ENCODE data around the gene DHRSX. TPM values are rescaled to one million over a fixed set of nuclear protein-coding genes. Genes with fewer than 3 reads are reported as not detected.

The DHRSX gene
- total and polyA plus RNA-seq, 2 of the 8 experiments (the other 6 are each of a cell fraction or from before 2014, with no cell fraction given) = 35.1 to 43.4 TPM

DNA sequence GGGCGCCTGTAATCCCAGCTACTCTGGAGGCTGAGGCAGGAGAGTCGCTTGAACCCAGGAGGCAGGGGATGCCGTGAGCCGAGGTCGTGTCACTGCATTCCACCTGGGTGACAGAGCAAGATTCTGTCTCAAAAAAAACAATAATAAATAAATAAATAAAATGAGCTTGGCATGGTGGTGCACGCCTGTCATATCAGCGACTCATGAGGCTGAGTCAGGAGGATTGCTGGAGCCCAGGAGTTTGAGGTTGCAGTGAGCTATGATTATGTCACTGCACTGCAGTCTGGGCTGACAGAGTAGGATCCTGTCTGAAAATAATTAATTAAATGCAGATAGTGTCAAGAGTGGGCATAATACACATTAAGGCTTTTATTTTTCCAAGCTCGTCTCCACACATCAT is 77.5 kb downstream of the DHRSX start:
- Histone ChIP-seq H2BK12ac (ENCODE audit: low read depth, low read length) (no peak overlapping the region), H3K9ac (replicated peaks in 1 of 4; ENCODE audit: extremely low read depth in 1 of 4, low read depth in 3 of 4, low read length in 3 of 4) (no peak overlapping the region), H3K79me1 (ENCODE audit: low read depth, low read length) (no peaks in the 10 kb centered on the region), H3K4me1 (replicated peaks in 1 of 4; ENCODE audit: control insufficient read depth in 3 of 4, insufficient read depth in 4 of 4, low read length in 3 of 4) (no peaks in the 10 kb centered on the region), H3K23me2 (ENCODE audit: low read depth, low read length) (peaks cover 2% of the 10 kb centered on the region; the same call in 1 of the 2 replicates), H2BK120ac (replicated peaks; ENCODE audit: low read depth, low read length) (no peak overlapping the region), H3K79me2 (ENCODE audit: control insufficient read depth in 1 of 2, insufficient read depth in 2 of 2, low read length in 2 of 2) (peaks cover 0 to 12% of the 10 kb centered on the region in 2 experiments; a peak in 2 of 4 replicates), H3K27ac (ENCODE audit: low read depth, low read length) (no peak overlapping the region), H3K36me3 (ENCODE audit: control insufficient read depth in 2 of 4, insufficient read depth in 4 of 4, low read length in 3 of 4) (peaks cover 2 to 18% (median 7%) of the 10 kb centered on the region in 4 experiments; a peak in 7 of 8 replicates), H3K27me3 (replicated peaks in 1 of 4; ENCODE audit: control insufficient read depth in 3 of 4, extremely low read depth in 1 of 4, insufficient read depth in 3 of 4, low read length in 3 of 4) (no peaks in the 10 kb centered on the region), H4K5ac (ENCODE audit: insufficient read length, low read depth, low read length) (no peak overlapping the region), H3K23ac (ENCODE audit: insufficient read length) (no peak overlapping the region), H3K14ac (ENCODE audit: insufficient read length) (no peak overlapping the region), H4K91ac (replicated peaks; ENCODE audit: insufficient read length, low read length) (no peak overlapping the region), H4K8ac (ENCODE audit: extremely low read depth, insufficient read depth, low read length) (no peak overlapping the region), H2AFZ (ENCODE audit: low read length) (no peak overlapping the region), H3K4ac (replicated peaks; ENCODE audit: insufficient read length, low read depth, low read length) (no peak overlapping the region), H3K56ac (replicated peaks; ENCODE audit: insufficient read length, low read depth, low read length) (no peak overlapping the region), H3K4me3 (ENCODE audit: extremely low read depth in 1 of 4, insufficient read depth in 2 of 4, low read depth in 3 of 4, low read length in 4 of 4) (no peak overlapping the region), H2AK5ac (ENCODE audit: low read depth, low read length) (no peak overlapping the region), H2BK15ac (ENCODE audit: low read length) (no peak overlapping the region), H4K20me1 (replicated peaks in 1 of 2; ENCODE audit: control insufficient read depth in 1 of 2, insufficient read depth in 2 of 2, low read length in 2 of 2) (no peaks in the 10 kb centered on the region), H3K4me2 (ENCODE audit: insufficient read depth in 1 of 2, low read depth in 2 of 2, low read length in 2 of 2) (no peak overlapping the region), H3K18ac (ENCODE audit: extremely low read depth, low read length) (no peak overlapping the region), H2BK5ac (ENCODE audit: low read depth, low read length) (no peak overlapping the region), H2BK20ac (ENCODE audit: low read length) (no peak overlapping the region), H3K9me3 (ENCODE audit: insufficient read depth in 2 of 2, low read depth in 1 of 2, low read length in 1 of 2) (no peaks in the 10 kb centered on the region)
- DNase-seq (ENCODE audit: low read depth in 1 of 2, low spot score in 2 of 2) (no peak), FAIRE-seq (no peak)
- ChIA-PET CTCF (ENCODE audit: partially characterized antibody) (no interaction called here), POLR2A (ENCODE audit: partially characterized antibody) (no interaction called here)
- TF ChIP-seq MAFK (IDR thresholded peaks at IDR 0.05; ENCODE audit: low read depth, low read length) = no peak
- no peak for TF ChIP-seq HDAC2 (IDR thresholded peaks at IDR 0.05; ENCODE audit: borderline replicate concordance in 1 of 2, low read depth in 2 of 2, low read length in 2 of 2)
- no peak for TF ChIP-seq EP300 (IDR thresholded peaks at IDR 0.05; ENCODE audit: borderline replicate concordance in 1 of 2, low read depth in 2 of 2, low read length in 2 of 2)
- TF ChIP-seq YY1 (IDR thresholded peaks at IDR 0.05; ENCODE audit: low read depth, low read length) = no peak
- TF ChIP-seq E2F6 (IDR thresholded peaks at IDR 0.05) = no peak
- TF ChIP-seq CTBP2 (IDR thresholded peaks at IDR 0.05; ENCODE audit: borderline replicate concordance, insufficient read depth, insufficient read length, low read length) = no peak
- no peak for TF ChIP-seq SRF (IDR thresholded peaks at IDR 0.05; ENCODE audit: low read depth, low read length)
- TF ChIP-seq, protein P1, sequence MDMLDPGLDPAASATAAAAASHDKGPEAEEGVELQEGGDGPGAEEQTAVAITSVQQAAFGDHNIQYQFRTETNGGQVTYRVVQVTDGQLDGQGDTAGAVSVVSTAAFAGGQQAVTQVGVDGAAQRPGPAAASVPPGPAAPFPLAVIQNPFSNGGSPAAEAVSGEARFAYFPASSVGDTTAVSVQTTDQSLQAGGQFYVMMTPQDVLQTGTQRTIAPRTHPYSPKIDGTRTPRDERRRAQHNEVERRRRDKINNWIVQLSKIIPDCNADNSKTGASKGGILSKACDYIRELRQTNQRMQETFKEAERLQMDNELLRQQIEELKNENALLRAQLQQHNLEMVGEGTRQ (IDR thresholded peaks at IDR 0.05; ENCODE audit: low read length) = no peak
- 86% methylated on average over 8 of the region's 8 CpGs; no CpG with 5 or more reads in 1 of the 2 experiments for WGBS, 2 experiments (ENCODE audit: extremely low coverage in 1 of 2, insufficient coverage in 1 of 2, insufficient read length in 1 of 2, insufficient replicate concordance in 2 of 2, low coverage in 1 of 2, low lambda C conversion rate in 2 of 2, missing lambda C conversion rate in 1 of 2)
